GM23248 (cell line): ENCODE data around the gene FAM221A.

Experiments used
- EZH2 ChIP-seq: fragments of 200-600 bp; sonication (generic); IDR thresholded peaks from 2 replicates; pipeline ENCODE4 v1.6.1; 2018; ENCODE audit warnings: antibody characterized with exemption, mild to moderate bottlenecking; ENCODE audit not compliant: insufficient read depth, poor library complexity, severe bottlenecking
- EZH2phosphoT487 ChIP-seq: fragments of 200-600 bp; sonication (generic); IDR thresholded peaks from 2 replicates; pipeline ENCODE4 v1.6.1; 2018; ENCODE audit warnings: antibody characterized with exemption, moderate library complexity, mild to moderate bottlenecking, low read depth; ENCODE audit not compliant: insufficient read depth

DNA sequence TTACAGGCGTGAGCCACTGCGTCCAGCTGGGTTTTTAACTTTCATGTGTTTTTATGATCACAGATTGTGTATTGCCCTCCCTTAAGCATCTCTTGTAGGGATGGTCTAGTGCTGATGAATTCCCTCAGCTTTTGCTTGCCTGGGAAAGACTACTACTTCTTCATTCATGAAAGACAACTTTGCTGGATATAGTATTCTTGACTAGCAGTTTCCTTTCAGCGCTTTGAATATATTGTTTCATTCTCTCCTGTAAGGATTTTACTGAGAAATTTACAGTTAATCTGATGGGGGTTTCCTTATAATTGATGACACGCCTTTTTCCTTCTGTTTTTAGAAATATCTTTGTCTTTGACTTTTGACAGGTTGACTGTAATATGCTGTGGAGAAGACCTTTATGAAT is 63.2 kb downstream of the FAM221A start:
- TF ChIP-seq EZH2 (no peak), EZH2phosphoT487 (no peak)
